K562 (cell line): ENCODE results near the gene PPP2R5A. TPM values are rescaled to one million over a fixed set of nuclear protein-coding genes. Genes with fewer than 3 reads are reported as not detected.
A peak's percentile ranks its signal among the peaks of the same experiment; 100 is the strongest.

Experiments used
- CBFA2T3 ChIP-seq: fragments of 450-650 bp; IDR thresholded peaks from 2 replicates; pipeline ENCODE4 v1.6.1; 2017
- E2F3 ChIP-seq: fragments of 250-450 bp; sonication (Bioruptor Pico); IDR thresholded peaks from 2 replicates; pipeline ENCODE4 v1.4.0; 2020; ENCODE audit warnings: mild to moderate bottlenecking
- FIP1L1 ChIP-seq: fragments of 200-400 bp; formaldehyde crosslinking; IDR thresholded peaks from 2 replicates; pipeline ENCODE4 v1.6.1; 2018; ENCODE audit warnings: mild to moderate bottlenecking, low read depth, low read length; ENCODE audit not compliant: poor library complexity, severe bottlenecking
- GTF2F1 ChIP-seq: IDR thresholded peaks from 2 replicates; pipeline ENCODE4 v1.6.1; 2011; ENCODE audit warnings: low read depth, low read length, improper control_type of control experiment
- MEF2A ChIP-seq: IDR thresholded peaks from 2 replicates; pipeline ENCODE4 v1.6.1; 2011; ENCODE audit warnings: low read depth, mild to moderate bottlenecking, low read length, moderate library complexity; ENCODE audit not compliant: control insufficient read depth
- NCOA4 ChIP-seq: fragments of 450-650 bp; IDR thresholded peaks from 2 replicates; pipeline ENCODE4 v1.6.1; 2018; ENCODE audit warnings: mild to moderate bottlenecking; ENCODE audit not compliant: partially characterized antibody
- NR0B1 ChIP-seq: fragments of 450-650 bp; IDR thresholded peaks from one replicate; pipeline ENCODE4 v1.6.1; 2018; ENCODE audit warnings: mild to moderate bottlenecking, moderate library complexity; ENCODE audit not compliant: partially characterized antibody
- RBBP5 ChIP-seq: fragments of 200-600 bp; sonication (generic); IDR thresholded peaks from 2 replicates; pipeline ENCODE4 v1.6.1; 2012; ENCODE audit warnings: borderline replicate concordance, mild to moderate bottlenecking, low read length, control low read depth, inconsistent platforms; ENCODE audit not compliant: insufficient read depth, poor library complexity, severe bottlenecking
- SAFB ChIP-seq: fragments of 200-400 bp; formaldehyde crosslinking; IDR thresholded peaks from 2 replicates; pipeline ENCODE4 v1.6.1; 2017; ENCODE audit warnings: low read depth, low read length, borderline replicate concordance
- TAF1 ChIP-seq: IDR thresholded peaks from 2 replicates; pipeline ENCODE4 v1.6.1; 2011; ENCODE audit warnings: mild to moderate bottlenecking, low read length, moderate library complexity; ENCODE audit not compliant: insufficient read depth, control insufficient read depth, severe bottlenecking; ENCODE audit errors: extremely low read depth
- TEAD2 ChIP-seq: fragments of 450-650 bp; IDR thresholded peaks from 2 replicates; pipeline ENCODE4 v1.6.1; 2016; ENCODE audit warnings: missing genetic modification characterization, control low read depth, missing compliant biosample characterization
- ZFP36 ChIP-seq: fragments of 150-350 bp; IDR thresholded peaks from 2 replicates; pipeline ENCODE4 v1.6.1; 2018; ENCODE audit warnings: low read length, low read depth; ENCODE audit not compliant: partially characterized antibody
- ZNF347 ChIP-seq: fragments of 450-650 bp; formaldehyde crosslinking; IDR thresholded peaks from 2 replicates; pipeline ENCODE4 v1.4.0; 2020; ENCODE audit warnings: low read depth, mild to moderate bottlenecking, moderate library complexity
- ZNF644 ChIP-seq: fragments of 200-800 bp; sonication (Bioruptor generic); IDR thresholded peaks from 2 replicates; pipeline ENCODE4 v1.6.1; 2016; ENCODE audit warnings: low read depth, missing genetic modification characterization, missing compliant biosample characterization
- polyA plus RNA-seq, 8 experiments: library from polyadenylated mRNA; depleted of rRNA in 4 of 8; stranded (reverse) in 5 of 8; unstranded in 3 of 8; fragments of >200 nt; fragmentation: Nextera tagmentation in 2 of 8; fragmentation: Illumina TruSeq in 1 of 8; extraction: Ambion mirVana in 2 of 8; extraction: Trizol in 1 of 8; gene quantifications; 2 replicates each; pipeline versions ENCODE4 v1.2.1 to v1.2.3, GENCODE V29; 2011 to 2014; ENCODE audit warnings: inconsistent platforms in 1 of 8, missing spikeins in 1 of 8
- total RNA-seq, 7 experiments: library from RNA; depleted of rRNA in 6 of 7; stranded (reverse); fragments of >200 nt in 6 of 7; fragmentation: Illumina TruSeq in 2 of 7; extraction: Trizol in 2 of 7; gene quantifications; 2 replicates each; pipeline versions ENCODE4 v1.2.1 to v1.2.3, GENCODE V29; 2011 to 2021; ENCODE audit warnings: low replicate concordance in 1 of 7

PPP2R5A gene
- total and polyA plus RNA-seq, 9 of the 15 experiments (the other 6 are each of a cell fraction or from before 2014, with no cell fraction given), result 26.9 to 106 (median 64.3) TPM

- no peak for TF ChIP-seq CBFA2T3
- TF ChIP-seq NCOA4, result no peak
- TF ChIP-seq GTF2F1, result no peak
- TF ChIP-seq ZNF644 (tag), result no peak
- no peak for TF ChIP-seq SAFB
- TF ChIP-seq TAF1, result no peak
- TF ChIP-seq FIP1L1, result no peak
- TF ChIP-seq ZFP36, result no peak
- TF ChIP-seq MEF2A, result no peak
- no peak for TF ChIP-seq ZNF347 (CRISPR knock-in tag)
- TF ChIP-seq RBBP5, result peak; percentile 38
- TF ChIP-seq E2F3 (CRISPR knock-in tag), result no peak
- TF ChIP-seq NR0B1, result no peak
- TF ChIP-seq TEAD2 (tag), result no peak
- TF ChIP-seq, all 486 proteins: peak for 15
Measured at GRCh38 chr1:212247179-212247721, 38.0 kb upstream of the PPP2R5A start (continued).
